Keratinocyte (primary cell): ENCODE results near the gene ERMP1.

Experiments
- CTCF ChIP-seq, 3 experiments: IDR thresholded peaks in 1 of 3; conservative IDR thresholded peaks in 1 of 3; optimal IDR thresholded peaks in 1 of 3; 2 replicates in 2 of 3; 3 replicates in 1 of 3; pipeline versions ENCODE3 to v1.5.1; 2011; ENCODE audit warnings: low read length in 3 of 3, mild to moderate bottlenecking in 3 of 3, moderate library complexity in 2 of 3, control low read depth in 1 of 3, inconsistent platforms in 1 of 3; ENCODE audit not compliant: insufficient read depth in 2 of 3; ENCODE audit errors: extremely low read depth in 1 of 3
- EZH2 ChIP-seq: IDR thresholded peaks from one replicate; pipeline ENCODE4 v1.6.1; 2012; ENCODE audit warnings: inconsistent platforms, mild to moderate bottlenecking, low read length, moderate library complexity

- no peak for TF ChIP-seq CTCF (optimal IDR thresholded peaks at IDR 0.05 in 1 of 3, IDR thresholded peaks at IDR 0.05 in 1 of 3, conservative IDR thresholded peaks at IDR 0.05 in 1 of 3; ENCODE audit: extremely low read depth in 1 of 3, insufficient read depth in 2 of 3, low read length in 3 of 3)
- TF ChIP-seq EZH2: no peak
These were observed 41.1 kb upstream of the ERMP1 start for GRCh38 chr9:5874048-5874447.
